DND-41 (cell line): ENCODE data around the gene TSPAN17.

ENCODE experiments used
- CTCF ChIP-seq: IDR thresholded peaks from 2 replicates; pipeline ENCODE4 v1.5.1; 2012; ENCODE audit warnings: borderline replicate concordance, low read length, moderate library complexity, mild to moderate bottlenecking; ENCODE audit not compliant: poor library complexity, severe bottlenecking; ENCODE audit errors: extremely low read depth
- EZH2 ChIP-seq: IDR thresholded peaks from 3 replicates; pipeline ENCODE4 v1.6.1; 2012; ENCODE audit warnings: borderline replicate concordance, low read depth, mild to moderate bottlenecking, moderate library complexity, low read length, inconsistent platforms; ENCODE audit not compliant: severe bottlenecking

- no peak for TF ChIP-seq CTCF
- TF ChIP-seq EZH2: no peak
Observed at GRCh38 chr5:176609724-176610434, 37.4 kb upstream of the TSPAN17 start, which contains the start of gene GPRIN1.
